ENCODE measurements around the gene DRD2. TPM values are rescaled to one million over a fixed set of nuclear protein-coding genes. Genes with fewer than 3 reads are reported as not detected.

DRD2 gene
- total RNA-seq, 1 donor from 2014 or later, result not detected

DNA sequence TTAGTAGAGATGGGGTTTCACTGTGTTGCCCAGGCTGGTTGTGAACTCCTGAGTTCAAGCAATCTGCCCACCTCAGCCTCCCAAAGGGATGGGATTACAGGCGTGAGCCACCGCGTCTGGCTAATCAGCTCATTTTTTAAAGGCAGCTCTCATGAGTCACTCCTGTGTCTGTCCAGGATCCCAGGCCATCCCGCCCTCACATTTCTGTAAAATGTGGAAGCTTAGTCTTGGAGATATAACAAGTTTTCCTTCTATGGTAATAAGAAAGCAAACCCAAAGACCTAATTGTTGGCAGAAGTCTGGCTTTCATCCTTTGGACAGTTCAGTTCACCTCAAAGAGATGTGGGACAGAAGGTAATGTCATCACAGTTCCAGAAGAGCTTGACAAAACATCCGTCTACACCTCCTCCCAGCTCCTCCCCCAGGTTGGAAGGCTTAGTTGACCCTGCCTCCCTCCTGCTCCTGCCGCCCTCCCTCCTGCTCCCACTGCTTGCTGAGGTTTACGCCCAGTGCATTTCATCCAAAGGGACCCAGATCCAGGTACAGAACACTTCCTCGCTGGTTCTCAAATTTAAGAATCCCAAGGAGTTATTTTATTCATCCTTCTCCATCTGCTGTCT is 6.4 kb downstream of the DRD2 start:
- POLR2A ChIA-PET, result no interaction called here
- H3K36me3 Mint-ChIP-seq (ENCODE audit: low read depth), result no peaks in the 10 kb centered on the region
- H3K27me3 Mint-ChIP-seq, result peaks cover 27% of the 10 kb centered on the region
- CTCF ChIA-PET, result no interaction called here
- no peak overlapping the region for H3K4me3 Mint-ChIP-seq
- H3K27ac Mint-ChIP-seq, result no peak overlapping the region
- DNase-seq (no peak), ATAC-seq (ENCODE audit: low read depth) (no peak)
- no peaks in the 10 kb centered on the region for H3K4me1 Mint-ChIP-seq
- TF ChIP-seq, protein P1, sequence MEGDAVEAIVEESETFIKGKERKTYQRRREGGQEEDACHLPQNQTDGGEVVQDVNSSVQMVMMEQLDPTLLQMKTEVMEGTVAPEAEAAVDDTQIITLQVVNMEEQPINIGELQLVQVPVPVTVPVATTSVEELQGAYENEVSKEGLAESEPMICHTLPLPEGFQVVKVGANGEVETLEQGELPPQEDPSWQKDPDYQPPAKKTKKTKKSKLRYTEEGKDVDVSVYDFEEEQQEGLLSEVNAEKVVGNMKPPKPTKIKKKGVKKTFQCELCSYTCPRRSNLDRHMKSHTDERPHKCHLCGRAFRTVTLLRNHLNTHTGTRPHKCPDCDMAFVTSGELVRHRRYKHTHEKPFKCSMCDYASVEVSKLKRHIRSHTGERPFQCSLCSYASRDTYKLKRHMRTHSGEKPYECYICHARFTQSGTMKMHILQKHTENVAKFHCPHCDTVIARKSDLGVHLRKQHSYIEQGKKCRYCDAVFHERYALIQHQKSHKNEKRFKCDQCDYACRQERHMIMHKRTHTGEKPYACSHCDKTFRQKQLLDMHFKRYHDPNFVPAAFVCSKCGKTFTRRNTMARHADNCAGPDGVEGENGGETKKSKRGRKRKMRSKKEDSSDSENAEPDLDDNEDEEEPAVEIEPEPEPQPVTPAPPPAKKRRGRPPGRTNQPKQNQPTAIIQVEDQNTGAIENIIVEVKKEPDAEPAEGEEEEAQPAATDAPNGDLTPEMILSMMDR (IDR thresholded peaks at IDR 0.05), result no peak
- intact Hi-C loops (cut with micrococcal nuclease), result no loop called here
- no peaks in the 10 kb centered on the region for H3K9me3 Mint-ChIP-seq

GRCh38 chr11:113467545-113467944 is 7.7 kb downstream of the DRD2 start:
- peaks cover 26% of the 10 kb centered on the region for H3K27me3 Mint-ChIP-seq
- POLR2A ChIA-PET, result no interaction called here
- DNase-seq (no peak), ATAC-seq (ENCODE audit: low read depth) (no peak)
- H3K9me3 Mint-ChIP-seq, result no peaks in the 10 kb centered on the region
- TF ChIP-seq, protein P1 (IDR thresholded peaks at IDR 0.05), result no peak
- H3K4me3 Mint-ChIP-seq, result no peak overlapping the region
- no peaks in the 10 kb centered on the region for H3K36me3 Mint-ChIP-seq (ENCODE audit: low read depth)
- CTCF ChIA-PET, result no interaction called here
- intact Hi-C loops (cut with micrococcal nuclease), result no loop called here
- no peak overlapping the region for H3K27ac Mint-ChIP-seq
- H3K4me1 Mint-ChIP-seq, result no peaks in the 10 kb centered on the region

GRCh38 chr11:113465786-113466185 is 9.4 kb downstream of the DRD2 start:
- ATAC-seq (ENCODE audit: low read depth) (no peak), DNase-seq (no peak)
- TF ChIP-seq, protein P1 (IDR thresholded peaks at IDR 0.05), result no peak
- Mint-ChIP-seq H3K4me1 (no peaks in the 10 kb centered on the region), H3K27ac (no peak overlapping the region), H3K4me3 (no peak overlapping the region), H3K9me3 (no peaks in the 10 kb centered on the region), H3K36me3 (ENCODE audit: low read depth) (no peaks in the 10 kb centered on the region), H3K27me3 (peaks cover 19% of the 10 kb centered on the region)
- intact Hi-C loops (cut with micrococcal nuclease), result no loop called here
- ChIA-PET POLR2A (no interaction called here), CTCF (no interaction called here)

DNA sequence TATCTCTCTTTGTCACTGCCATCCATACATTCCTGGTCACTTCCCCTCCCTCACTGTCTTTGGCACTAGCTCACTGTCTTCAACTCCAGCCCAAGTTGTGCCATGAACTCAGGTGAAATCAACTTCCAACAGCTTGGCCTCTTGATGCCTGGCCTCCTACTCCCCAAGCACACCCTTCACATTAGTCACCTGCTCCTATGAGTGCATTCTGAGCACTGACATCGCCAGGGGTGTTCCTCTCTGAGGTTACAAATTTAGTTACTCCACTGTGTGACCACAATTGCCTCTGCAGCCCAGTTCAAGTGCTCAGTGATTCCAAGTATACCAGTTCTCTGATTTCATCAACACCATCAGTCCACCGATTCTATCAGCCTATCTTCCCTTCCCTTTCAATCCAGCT is 10.8 kb downstream of the DRD2 start:
- no peaks in the 10 kb centered on the region for H3K9me3 Mint-ChIP-seq
- H3K27me3 Mint-ChIP-seq, result peaks cover 19% of the 10 kb centered on the region
- TF ChIP-seq, protein P1 (IDR thresholded peaks at IDR 0.05), result no peak
- no peak overlapping the region for H3K27ac Mint-ChIP-seq
- intact Hi-C loops (cut with micrococcal nuclease), result no loop called here
- CTCF ChIA-PET, result no interaction called here
- no peak for ATAC-seq (ENCODE audit: low read depth)
- H3K4me3 Mint-ChIP-seq, result no peak overlapping the region
- DNase-seq, result no peak
- no peaks in the 10 kb centered on the region for H3K36me3 Mint-ChIP-seq (ENCODE audit: low read depth)
- no peaks in the 10 kb centered on the region for H3K4me1 Mint-ChIP-seq
- POLR2A ChIA-PET, result no interaction called here

DNA sequence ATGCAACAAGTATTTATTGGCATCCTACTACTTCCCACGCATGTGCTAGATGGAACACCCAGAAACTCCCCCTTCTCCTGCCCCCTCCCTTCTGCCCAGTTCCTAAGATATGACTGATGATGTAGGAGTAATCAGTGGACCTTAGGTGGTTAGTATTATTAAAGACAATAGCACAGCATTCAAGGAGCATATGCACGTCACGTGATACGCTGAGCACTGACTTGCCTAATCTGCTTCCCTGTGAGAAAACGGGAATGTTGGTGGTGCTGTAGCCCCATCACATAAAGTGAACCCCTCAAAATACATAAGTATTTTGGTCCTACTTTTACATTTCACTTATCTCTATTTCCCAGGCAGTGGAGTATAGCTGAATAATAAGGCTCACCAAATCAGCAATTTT is 12.4 kb downstream of the DRD2 start:
- TF ChIP-seq, protein P1 (IDR thresholded peaks at IDR 0.05), result no peak
- Mint-ChIP-seq H3K9me3 (no peaks in the 10 kb centered on the region), H3K4me1 (no peaks in the 10 kb centered on the region), H3K4me3 (no peak overlapping the region), H3K27me3 (peaks cover 19% of the 10 kb centered on the region), H3K36me3 (ENCODE audit: low read depth) (no peaks in the 10 kb centered on the region), H3K27ac (no peak overlapping the region)
- DNase-seq (no peak), ATAC-seq (ENCODE audit: low read depth) (no peak)
- ChIA-PET POLR2A (no interaction called here), CTCF (no interaction called here)
- intact Hi-C loops (cut with micrococcal nuclease), result no loop called here

All from activated B cell treated with CpG ODN at 0.5 μM for 24 hours (primary cell).